ENCODE results near the gene TBC1D4.
A peak's percentile ranks its signal among the peaks of the same experiment; 100 is the strongest.

The TBC1D4 gene

DNA sequence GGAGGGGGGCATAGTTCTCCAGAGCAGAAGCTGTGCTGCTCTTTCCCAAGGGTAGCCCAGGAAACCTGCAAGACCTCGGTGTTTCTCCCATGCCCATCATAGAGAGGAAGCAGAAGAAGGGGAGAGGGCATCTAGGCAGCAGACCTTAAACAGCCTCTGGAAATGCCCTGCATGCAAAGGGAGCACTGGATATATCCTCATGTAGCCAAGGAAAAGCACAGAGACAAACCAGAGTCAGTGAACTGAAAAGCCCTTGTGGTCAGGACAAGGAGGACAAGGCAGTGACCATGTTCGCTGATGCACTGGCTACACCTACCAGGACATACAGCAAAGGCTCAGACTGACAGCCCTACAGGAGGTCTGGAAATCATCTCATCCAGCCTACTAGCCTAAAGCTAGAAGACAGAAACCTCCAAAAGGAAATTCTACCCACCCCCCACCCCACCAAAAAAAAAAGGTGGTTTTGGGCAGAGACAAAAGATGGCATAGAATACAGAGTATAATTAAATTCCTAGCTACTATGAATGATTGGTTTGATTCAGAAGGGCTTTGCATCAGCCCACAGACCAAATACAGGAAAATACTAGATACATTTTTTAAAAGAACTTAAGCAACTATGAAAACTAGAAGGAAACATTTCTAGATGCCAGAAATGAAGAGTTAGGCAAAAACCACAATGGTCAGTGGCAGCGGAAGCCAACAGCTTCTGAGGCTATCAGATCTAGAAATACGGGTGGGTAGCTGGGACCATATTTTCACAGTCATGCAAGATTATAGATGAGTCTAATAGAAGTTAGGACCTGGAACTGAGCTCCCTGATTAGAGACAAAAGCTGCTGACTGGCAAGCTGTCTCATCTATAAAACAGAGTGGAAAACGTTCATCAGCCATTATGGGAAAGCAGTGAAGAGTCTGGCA, 4.4 kb upstream of the TBC1D4 start:
- no peak for DNase-seq

DNA sequence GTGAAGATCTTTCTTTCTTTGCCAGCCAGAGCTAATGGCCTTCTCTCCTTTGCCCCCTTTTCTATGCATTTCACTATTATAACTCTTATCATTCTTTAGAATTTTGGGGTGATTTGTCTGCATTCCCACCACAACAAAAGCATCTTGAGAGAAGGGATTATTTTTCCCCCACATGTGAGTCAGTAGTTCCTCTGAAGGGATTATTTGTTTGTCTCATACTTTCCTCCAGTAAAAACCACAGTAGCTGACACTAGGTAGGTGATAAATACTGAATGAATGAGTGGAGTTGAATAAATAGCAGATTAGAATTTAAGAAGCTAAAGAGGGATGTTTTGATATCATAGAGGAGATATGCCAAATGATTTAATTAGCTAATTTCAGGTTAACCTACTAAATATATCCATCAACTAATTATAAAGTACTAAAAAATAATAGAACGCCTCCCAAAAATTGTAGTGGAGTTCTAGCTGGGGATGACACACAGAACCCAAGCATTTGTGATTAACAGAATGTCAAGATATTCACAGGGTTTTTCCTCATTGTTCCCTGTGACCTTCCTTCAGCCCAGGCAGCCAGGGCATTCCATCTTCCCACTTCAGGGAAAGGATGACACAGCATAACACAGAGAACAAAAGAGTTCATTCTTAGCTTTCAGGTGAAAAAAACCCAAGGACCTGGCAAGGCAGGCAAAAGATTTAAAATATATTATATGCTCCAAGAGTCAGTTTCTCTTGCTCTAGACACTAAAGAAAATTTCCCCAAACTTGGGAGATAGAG, 3.5 kb upstream of the TBC1D4 start:
- DNase-seq: no peak

DNA sequence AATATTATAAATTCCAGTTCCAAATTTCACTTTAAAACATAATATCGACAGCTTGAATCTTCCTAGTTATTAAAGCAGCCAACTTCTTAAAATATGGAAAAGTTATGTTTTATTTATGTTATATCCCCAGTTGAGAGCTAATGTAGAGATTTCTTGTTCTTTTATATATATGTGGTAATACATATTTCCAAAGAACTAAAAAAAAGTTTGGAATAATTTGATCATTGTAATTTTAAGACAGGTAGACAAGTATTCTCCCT, 781 bp upstream of the TBC1D4 start:
- no peak for DNase-seq

DNA sequence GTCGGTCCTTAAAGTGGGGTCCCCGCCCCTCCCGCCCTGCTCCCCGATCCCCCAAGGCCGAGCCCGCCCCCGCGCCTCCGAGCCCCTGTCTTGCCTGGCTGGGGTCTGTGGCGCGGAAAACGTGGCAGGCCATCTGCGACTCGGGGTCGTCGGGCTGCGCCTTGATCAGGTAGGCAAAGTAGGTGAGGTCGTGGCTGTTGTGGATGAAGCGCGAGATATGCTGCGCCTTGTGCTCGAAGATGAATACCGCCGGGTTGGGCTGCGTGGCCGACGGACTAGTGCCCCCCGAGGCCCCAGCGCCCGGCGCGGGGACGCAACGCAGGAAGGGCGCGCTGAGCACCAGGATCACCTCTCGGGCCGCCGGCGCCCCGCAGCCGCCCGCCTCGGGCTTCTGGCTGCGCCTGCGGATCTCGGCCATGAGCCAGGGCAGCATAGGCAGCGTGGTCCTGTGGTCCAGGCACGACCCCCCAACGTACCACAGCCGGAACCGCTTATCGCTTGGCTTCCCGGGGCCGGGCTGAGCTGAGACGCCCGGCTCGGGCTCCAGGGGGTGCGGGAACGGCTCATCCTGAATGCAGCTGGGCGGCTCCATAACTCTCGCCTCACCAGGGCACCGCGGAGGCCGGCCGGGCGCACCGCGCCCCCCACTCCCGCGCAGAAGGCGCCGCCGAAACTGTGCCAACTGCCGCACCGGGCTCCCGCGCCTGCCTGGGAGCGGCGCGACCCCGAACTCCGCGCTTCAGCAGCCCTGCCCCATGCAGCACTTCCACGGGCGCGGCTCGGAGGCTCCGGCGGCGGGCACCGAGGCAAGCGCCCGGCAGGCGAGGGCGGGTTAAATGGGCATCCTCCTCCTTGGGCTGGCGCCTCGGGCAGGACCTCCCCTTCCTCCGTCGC, 546 bp downstream of the TBC1D4 start:
- DNase-seq: peak; percentile 26

DNA sequence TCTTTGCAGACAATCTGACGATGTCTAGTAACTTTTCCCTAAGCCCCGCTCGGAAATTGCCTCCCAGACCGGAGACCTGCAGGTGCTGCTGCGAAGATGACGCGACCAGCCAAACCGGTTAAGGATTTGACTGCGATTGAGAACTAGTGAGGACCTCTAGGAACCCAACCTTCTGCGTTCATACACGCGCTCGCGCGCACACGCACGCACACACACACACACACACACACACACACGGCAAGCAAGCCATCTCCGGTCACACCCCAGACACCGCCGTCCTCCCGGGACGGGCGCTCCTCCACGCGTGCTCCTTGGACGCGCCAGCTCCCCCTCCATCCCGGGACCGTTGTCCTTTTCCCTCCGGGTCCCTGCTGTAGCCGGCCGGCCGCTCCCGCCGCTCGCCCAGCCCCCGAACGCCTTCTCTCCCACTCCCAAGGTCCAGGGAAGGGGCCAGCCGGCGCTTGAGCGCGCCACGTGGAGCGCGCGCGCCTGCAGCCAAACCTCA, 1.2 kb downstream of the TBC1D4 start:
- DNase-seq: peak; percentile 19 to 45

DNA sequence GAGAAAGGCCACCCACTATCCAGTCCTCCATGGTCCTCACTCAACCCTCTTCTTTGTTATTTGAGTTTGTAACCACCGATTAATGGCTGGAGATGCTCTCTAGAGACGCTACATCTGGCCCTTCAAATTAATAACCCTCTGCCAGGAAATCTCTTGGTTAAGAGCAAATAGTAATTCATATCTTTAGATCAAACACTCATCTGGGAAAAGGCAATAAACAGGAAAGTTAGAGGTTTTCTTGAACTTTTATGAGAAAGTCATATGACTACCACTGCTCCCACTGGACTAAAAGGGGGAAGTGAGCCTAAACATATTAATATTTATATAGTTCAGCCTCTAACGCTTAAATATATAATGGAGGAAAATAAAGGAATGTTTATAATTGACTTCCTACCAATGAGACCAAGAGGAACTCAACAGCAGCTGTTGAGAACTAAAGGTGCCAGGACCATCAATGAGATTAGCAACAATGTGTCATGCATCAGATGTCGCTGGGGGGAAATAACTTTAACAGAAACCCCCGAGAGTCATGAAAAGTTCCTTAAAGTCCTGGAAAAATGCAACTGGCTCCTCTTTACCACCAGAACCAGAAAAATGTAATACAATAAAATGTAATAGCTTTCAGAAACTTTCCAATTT, 2.7 kb downstream of the TBC1D4 start:
- no peak for DNase-seq

DNA sequence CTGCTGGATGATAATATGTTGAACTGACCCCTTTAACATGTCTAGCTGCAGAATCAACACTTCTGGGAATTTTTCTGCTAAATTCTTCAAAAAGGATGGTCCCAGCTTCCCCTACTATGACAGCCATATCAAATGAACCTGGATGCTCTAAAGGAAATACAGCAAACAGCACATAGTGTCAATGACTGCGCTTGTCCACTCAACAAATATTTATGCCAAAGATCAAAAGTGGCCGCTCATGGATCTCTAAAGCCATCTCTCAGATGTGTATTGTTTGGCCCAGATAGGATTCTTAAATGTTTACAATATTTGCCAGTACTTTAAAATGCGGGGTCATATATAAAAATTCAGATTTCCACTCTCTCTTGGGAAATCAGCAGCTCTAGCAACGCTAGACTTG, 3.3 kb downstream of the TBC1D4 start:
- no peak for DNase-seq

DNA sequence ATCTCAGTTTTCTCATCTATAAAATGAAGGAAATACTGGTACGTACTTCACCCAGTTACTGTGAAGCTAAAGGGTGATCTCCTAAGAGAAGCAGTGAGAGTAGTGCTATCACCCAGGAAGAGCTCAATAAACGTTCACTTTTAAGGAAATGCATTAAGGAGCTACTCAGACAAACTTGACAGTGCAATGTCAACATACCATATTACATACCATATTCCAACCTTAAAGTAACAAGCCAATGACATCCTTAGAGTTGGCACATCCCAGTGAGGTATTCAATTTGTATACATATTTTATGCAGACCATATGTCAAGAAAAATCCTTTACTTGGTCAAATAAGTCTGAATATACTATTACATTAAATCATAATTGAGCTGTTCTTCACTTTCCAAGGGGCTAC, 7.0 kb downstream of the TBC1D4 start:
- DNase-seq: no peak

DNA sequence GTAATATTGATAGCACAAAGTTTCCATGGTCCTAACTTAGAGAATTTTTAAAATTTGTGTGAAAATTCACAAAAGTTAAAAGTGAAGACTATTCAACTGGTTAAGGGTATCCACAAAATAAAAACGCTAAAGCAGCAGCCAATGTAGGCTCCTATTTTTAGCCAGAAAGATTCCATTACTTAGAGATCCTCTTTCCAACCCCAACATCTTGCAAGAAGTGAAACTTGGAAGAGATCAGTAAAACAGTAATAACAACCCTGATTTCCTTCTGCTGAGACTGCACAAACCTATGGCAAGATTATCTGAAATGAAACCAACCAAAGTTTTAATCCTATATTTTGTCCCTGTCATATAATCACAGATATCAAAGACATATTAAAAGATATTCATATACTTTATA, 8.5 kb downstream of the TBC1D4 start:
- DNase-seq: no peak

DNA sequence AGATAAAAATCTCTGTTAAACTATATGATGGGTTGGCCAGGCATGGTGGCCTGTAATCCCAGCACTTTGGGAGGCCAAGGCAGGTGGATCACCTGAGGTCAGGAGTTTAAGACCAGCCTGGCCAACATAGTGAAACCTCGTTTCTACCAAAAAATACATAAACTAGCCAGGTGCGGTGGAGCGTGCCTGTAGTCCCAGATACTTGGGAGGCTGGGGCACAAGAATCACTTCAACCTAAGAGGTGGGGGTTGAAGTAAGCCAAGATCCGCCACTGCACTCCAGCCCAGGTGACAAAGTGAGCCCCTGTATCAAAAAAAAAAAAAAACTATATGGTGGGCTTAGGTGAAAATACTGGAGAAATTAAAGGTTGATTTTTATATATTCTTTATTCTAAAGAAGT, 11.3 kb downstream of the TBC1D4 start:
- no peak for DNase-seq

DNA sequence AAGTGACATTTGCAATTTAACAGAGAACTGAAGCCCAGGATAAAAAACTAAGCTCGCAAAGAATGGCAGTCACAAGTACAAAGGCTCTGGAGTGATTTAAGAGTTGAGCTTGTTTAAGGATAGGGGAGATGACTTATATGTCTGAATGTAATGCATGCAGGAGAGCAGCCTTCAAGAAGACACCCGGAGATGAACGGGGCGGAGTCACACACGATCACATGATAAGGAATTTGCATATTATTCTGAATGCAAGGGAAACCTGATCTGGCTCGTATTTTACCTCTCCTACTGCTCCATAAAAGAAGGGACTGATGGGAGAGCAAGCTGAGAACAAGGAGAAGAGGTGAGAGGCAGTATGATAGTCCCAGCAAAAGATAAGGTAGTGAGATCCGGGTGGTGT, 12.9 kb downstream of the TBC1D4 start:
- no peak for DNase-seq

DNA sequence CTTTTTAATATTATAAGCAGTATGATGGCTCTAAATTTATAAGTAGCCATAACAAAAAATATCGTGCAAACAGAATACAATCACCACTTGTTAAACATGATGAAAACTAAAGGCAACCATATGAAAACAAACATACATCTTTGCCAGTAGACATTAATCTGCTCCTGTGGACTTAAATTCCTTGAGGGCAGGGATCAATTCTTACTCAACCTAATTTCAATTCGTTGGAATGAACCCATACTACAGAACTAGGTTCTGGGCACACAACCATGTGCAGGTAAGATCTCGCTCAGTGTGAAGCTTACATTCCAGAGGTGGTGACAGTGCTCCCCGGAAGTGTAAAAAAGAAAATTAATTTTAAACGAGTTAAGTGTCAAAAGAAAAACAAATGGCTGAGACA, 13.4 kb downstream of the TBC1D4 start:
- no peak for DNase-seq

DNA sequence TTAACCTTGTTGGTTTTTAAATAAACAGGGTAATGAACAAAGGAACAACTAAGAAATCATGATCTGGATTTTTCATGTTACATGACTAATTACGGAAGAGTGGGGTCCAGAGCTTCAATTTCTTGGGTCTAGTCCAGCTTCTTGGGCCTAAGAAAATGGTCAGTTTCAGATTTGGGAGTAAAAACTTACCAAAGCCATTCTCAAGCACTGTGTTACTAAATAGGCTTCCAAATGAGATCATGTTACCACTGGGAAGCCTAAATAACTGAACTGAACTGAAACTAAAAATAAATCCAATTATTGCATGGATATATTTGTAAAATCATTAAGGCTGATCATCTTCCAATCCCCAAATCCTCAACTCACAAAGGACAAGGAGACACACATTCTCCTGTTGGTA, 13.9 kb downstream of the TBC1D4 start:
- no peak for DNase-seq

DNA sequence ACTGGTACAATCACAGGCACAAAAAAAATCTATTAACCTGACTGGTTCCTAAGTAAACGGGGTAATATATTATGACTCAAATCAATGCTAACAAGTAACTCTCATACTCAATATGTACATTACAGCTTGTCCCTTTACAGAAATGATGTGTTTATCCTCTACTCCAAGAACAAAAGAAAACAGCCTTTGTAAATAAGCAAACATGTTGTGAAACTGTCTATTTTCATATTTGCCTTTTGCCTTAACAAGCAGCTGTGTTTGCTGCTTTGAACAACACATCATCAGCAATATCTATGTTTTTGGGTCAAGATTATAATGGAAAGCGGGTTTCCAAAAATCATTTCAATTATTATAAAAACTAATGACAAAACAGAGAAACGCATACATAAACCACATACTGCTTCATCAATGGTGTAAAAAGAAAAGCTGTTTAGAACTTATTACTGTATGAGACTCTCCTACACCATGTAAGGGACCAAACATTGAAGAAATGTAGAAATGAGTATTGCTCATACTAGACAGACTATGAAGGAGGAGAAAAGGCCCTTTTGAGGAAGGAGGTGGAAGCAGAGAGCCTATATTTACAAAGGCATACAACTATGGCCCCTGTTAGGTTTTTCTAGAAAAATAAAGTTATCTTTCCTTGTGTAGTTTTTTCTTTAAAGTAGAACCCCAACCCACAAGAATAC, 14.8 kb downstream of the TBC1D4 start:
- DNase-seq: no peak

DNA sequence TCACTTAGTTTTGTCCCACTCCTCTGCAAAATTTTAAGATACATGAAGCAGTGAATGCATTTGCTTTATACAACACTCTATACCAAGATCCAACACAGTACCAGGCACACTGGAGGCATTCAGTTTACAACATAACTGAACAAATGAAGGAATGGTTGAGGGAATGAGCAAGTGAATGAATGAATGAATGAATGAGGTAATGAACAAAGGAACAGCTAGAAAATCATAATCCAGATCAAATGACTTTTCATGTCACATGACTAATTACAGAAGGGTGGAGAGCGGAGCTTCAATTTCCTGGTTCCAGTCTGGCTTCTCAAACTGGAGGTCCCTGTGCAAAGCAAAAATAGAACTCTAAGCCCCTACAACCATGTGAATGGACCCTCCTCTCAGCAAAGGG, 16.7 kb downstream of the TBC1D4 start:
- no peak for DNase-seq

DNA sequence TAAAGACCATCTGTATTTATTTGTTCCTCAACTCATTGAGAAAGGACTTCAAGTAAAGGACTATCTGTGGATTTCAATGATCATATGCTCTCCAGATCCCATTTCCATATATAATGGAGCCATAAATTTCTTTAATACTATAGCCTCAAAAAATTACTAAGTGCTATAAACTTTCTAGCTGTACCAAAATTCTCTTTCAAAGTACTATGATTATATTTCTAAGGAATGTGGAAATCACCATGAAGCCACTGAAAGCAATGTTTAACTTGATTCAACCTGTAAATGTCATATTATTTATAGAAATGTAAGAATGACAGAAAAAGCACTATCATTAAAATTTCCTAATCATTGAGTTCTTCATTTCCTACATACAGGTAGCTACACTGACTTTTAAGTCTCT, 20.7 kb downstream of the TBC1D4 start:
- no peak for DNase-seq

DNA sequence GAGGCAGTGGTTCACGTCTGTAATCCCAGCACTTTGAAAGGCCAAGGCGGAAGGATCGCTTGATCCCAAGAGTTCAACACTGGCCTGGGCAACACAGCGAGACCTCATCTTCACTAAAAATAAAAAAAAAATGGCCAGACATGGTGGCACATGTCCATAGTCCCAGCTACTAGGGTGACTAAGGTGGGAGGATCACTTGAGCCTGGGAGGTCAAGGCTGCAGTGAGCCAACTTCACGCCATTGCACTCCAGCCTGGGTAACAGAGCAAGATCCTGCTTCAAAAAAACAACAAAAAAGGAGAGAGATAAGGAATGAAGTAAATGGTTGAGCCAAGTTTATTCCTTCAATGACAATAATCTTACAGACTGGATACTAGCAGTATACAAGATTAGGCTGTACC, 21.3 kb downstream of the TBC1D4 start:
- DNase-seq: no peak

DNA sequence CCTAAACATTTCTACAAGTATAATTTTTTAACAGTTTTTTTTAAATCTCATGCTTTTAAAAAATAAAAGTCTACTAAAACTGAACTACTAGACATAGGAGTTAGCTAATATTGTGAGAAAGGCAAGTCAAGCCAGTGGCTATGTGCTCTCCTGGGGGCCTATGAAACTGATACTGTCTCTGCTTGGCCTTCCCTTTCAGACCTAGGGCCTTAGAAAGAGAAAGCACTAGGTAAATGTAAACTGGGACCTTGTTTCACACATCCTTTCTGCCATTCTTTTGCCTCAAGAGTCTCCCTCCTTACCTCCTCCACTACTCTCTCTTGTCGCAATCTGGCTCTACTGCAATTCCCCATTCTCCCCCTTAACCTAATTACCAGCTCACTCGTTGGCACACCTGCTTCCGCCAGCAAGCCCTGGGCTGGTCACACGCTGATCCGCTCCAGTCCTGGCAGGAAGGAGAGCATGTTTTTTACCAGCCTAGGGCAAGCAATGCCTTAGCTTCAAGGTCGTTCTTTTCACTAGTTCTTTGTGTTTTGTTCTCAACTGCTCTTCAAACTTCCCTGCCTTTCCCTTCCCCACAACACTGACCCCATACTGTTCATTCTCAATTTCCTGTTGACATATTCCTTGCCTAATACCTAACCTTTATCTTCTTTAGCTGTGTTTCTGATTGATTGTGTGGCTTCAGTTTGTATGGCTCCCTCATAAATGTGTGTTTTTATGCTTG, 23.1 kb downstream of the TBC1D4 start:
- DNase-seq: no peak

DNA sequence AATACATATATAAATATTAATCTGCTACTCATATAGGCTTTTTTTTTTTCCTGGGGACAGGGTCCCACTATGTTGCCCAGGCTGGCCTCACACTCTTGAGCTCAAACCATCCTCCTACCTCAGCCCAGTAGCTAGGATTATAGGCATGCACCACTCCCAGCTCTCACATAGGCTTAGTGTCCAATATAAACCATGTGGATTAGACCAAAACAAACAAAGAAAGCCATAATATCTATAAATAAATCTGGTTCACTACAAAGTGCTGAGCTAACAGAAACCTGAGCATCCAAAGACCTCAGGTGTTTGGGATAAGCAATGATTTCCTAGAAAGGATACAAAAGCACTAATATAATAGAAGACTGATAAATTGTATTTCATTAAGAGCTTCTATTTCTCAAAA, 26.0 kb downstream of the TBC1D4 start:
- no peak for DNase-seq

DNA sequence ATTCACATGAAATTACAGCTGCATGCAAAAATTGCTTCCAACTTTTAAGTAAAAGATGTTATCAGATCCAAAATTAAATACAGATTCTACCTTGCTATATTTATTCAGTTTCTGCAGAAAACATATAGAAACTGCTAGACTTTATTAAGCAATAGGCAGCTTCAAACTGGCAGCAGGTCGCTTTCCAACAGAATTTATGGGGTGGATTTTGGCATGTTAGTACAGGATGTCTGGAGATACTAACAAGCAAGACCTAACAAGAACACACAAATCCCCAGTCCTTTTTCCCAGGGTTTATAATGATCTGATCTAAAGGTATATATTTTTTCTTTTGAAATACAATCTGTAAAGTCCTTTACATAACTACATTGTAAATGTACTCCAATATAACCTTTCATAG, 27.5 kb downstream of the TBC1D4 start:
- no peak for DNase-seq

DNA sequence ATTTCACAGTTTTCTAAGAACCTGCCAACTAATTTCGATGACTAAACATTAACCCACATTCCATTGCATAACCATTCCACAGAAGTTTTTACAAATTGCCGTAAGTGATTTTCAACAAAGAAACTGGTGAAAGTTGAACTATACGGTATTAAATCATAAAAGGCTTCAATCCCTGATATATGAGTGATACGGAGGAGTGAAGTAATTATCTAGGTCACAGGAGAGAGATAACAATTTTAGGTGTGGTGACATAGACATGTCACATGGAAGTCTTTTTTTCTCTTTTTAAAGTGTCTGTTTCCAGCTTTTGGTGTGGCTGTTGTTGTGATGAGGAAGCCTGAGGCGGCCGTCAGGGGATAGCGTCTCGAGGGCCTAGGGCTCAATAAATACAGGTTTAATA, 29.4 kb downstream of the TBC1D4 start:
- no peak for DNase-seq

DNA sequence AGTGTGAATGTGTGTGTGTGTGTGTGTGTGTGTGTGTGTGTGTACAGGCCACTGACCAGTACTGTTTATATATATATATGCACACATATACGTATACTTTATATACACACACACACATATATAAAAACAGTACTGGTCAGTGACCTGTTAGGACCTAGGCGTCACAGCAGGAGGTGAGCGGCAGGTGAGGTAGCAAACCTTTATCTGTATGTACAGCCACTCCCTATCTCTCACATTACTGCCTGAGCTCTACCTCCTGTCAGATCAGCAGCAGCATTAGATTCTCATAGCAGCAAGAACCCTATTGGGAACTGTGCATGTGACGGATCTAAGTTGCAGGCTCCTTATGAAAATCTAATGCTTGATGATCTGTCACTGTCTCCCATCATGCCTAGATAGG, 34.5 kb downstream of the TBC1D4 start:
- no peak for DNase-seq

All from stimulated activated CD4-positive, alpha-beta T cell treated with anti-CD3 and anti-CD28 coated beads, Interleukin-2, amount 100 ng/mL, for 24 hours (primary cell).